GM19238 (cell line): ENCODE data around the gene DDX47.
A peak's percentile ranks its signal among the peaks of the same experiment; 100 is the strongest.

ENCODE experiments used
- DNase-seq: peaks from one replicate; pipeline ENCODE4 v3.0.0; 2011; ENCODE audit warnings: low spot score; ENCODE audit not compliant: insufficient read length

DDX47 gene

GRCh38 chr12:12813120-12814101 lies at the start of gene DDX47:
Gene DDX47 (plus strand): TSS chr12:12813346. CDS start chr12:12813368, 22 bp downstream.
- DNase-seq: peak; percentile 75

- DNase-seq: no peak
Observed at GRCh38 chr12:12764824-12765223, 48.3 kb upstream of the DDX47 start.

GRCh38 chr12:12770262-12770661 lies 42.9 kb upstream of the DDX47 start:
- no peak for DNase-seq

- DNase-seq: no peak
Observed at GRCh38 chr12:12774791-12775190, 38.4 kb upstream of the DDX47 start.

- no peak for DNase-seq
Observed at GRCh38 chr12:12776261-12776660, 36.9 kb upstream of the DDX47 start.

- DNase-seq: no peak
Observed at GRCh38 chr12:12777092-12777491, 36.1 kb upstream of the DDX47 start.

GRCh38 chr12:12779007-12779406 lies 34.1 kb upstream of the DDX47 start:
- DNase-seq: no peak

GRCh38 chr12:12779529-12779928 lies 33.6 kb upstream of the DDX47 start:
- DNase-seq: no peak

- DNase-seq: no peak
Observed at GRCh38 chr12:12784116-12784515, 29.0 kb upstream of the DDX47 start.

- DNase-seq: no peak
Observed at GRCh38 chr12:12784911-12785814, 28.0 kb upstream of the DDX47 start, which contains the start of gene APOLD1. Gene APOLD1 (plus strand): TSS chr12:12785659. CDS start chr12:12785692, 33 bp downstream.

- DNase-seq: no peak
Observed at GRCh38 chr12:12786351-12786705, 26.8 kb upstream of the DDX47 start.

GRCh38 chr12:12786706-12787601 lies 26.2 kb upstream of the DDX47 start:
- peak; percentile 91 for DNase-seq

GRCh38 chr12:12788131-12788530 lies 25.0 kb upstream of the DDX47 start:
- DNase-seq: no peak

- peak; percentile 41 for DNase-seq
Observed at GRCh38 chr12:12788675-12789368, 24.3 kb upstream of the DDX47 start.

- no peak for DNase-seq
Observed at GRCh38 chr12:12790956-12791355, 22.2 kb upstream of the DDX47 start.

GRCh38 chr12:12791756-12792369 lies 21.3 kb upstream of the DDX47 start:
- no peak for DNase-seq

- no peak for DNase-seq
Observed at GRCh38 chr12:12792421-12792820, 20.7 kb upstream of the DDX47 start.

GRCh38 chr12:12794686-12795085 lies 18.5 kb upstream of the DDX47 start:
- no peak for DNase-seq

GRCh38 chr12:12796171-12796570 lies 17.0 kb upstream of the DDX47 start:
- DNase-seq: no peak
